SJSA1 (cell line): Measurements from ENCODE around the gene BMP2. TPM values are rescaled to one million over a fixed set of nuclear protein-coding genes. Genes with fewer than 3 reads are reported as not detected.
A peak's percentile ranks its signal among the peaks of the same experiment; 100 is the strongest.

ENCODE experiments used
- DNase-seq, 2 experiments: peaks; one replicate each; pipeline ENCODE4 v3.0.0-alpha.2; 2015 to 2020; ENCODE audit warnings: low spot score in 2 of 2, low read depth in 1 of 2
- H3K27ac ChIP-seq: fragments of 250-450 bp; sonication (Bioruptor Pico); 2 replicates; pipeline ENCODE4 v1.5.1; 2020; ENCODE audit warnings: mild to moderate bottlenecking, moderate library complexity
- H3K27me3 ChIP-seq: fragments of 250-450 bp; sonication (Bioruptor Pico); replicated peaks from 2 replicates; pipeline ENCODE4 v1.5.1; 2020; ENCODE audit warnings: mild to moderate bottlenecking, moderate library complexity
- H3K36me3 ChIP-seq: fragments of 250-450 bp; sonication (Bioruptor Pico); 2 replicates; pipeline ENCODE4 v1.5.1; 2020; ENCODE audit warnings: mild to moderate bottlenecking
- H3K4me1 ChIP-seq: fragments of 250-450 bp; sonication (Bioruptor Pico); replicated peaks from 2 replicates; pipeline ENCODE4 v1.6.1; 2021; ENCODE audit warnings: mild to moderate bottlenecking
- H3K4me3 ChIP-seq: fragments of 250-450 bp; sonication (Bioruptor Pico); 2 replicates; pipeline ENCODE4 v1.5.1; 2020; ENCODE audit warnings: mild to moderate bottlenecking
- H3K9me3 ChIP-seq: fragments of 250-450 bp; sonication (Bioruptor Pico); replicated peaks from 2 replicates; pipeline ENCODE4 v1.5.1; 2020; ENCODE audit warnings: mild to moderate bottlenecking
- total RNA-seq: library from RNA; depleted of rRNA; stranded (reverse); fragments of >200 nt; shearing (Covaris generic); gene quantifications from 2 replicates; pipeline ENCODE4 v1.2.3, GENCODE V29; 2014

BMP2 gene
- total RNA-seq, 1 experiment from 2014 or later, result 9.7 TPM

DNA sequence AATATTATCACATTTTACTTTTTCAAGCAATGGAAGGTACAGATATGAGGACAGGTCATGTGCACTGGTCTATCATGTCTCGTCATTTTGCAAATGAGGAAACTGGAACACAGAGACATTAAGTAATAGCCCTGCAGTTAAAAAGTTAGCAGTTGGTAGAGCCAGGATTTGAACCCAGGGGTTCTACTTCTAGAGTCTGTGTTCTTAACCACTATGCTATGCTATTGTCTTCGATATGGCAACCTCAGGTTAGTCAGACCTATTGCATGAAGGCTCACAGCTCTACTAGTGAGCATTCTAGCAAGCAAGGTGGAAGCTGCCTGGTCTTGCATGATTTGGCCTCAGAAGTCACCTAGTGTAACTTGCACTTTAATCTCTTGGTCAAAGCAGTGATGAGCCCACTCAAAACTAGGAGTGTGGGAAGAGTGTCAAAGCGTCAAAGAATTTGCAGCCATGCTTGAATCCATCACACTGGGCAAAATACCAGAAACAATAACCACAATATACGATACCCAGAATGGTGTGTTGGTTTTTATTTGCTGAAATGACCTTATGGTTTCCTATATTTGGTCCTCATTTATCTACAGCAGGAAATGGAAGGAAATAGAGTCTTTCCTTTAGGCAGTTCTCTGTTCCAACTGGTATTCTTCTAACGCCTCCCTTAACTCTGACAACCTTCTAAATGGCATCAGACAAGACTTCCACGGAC, 20.4 kb upstream of the BMP2 start:
- no peaks in the 10 kb centered on the region for H3K4me1 ChIP-seq
- H3K36me3 ChIP-seq, result no peaks in the 10 kb centered on the region
- peak in 1 of 2 experiments; percentile 17 for DNase-seq
- H3K27me3 ChIP-seq, result peaks cover 13% of the 10 kb centered on the region; the same call in 1 of the 2 replicates
- no peak overlapping the region for H3K27ac ChIP-seq
- no peaks in the 10 kb centered on the region for H3K9me3 ChIP-seq
- H3K4me3 ChIP-seq, result no peak overlapping the region

DNA sequence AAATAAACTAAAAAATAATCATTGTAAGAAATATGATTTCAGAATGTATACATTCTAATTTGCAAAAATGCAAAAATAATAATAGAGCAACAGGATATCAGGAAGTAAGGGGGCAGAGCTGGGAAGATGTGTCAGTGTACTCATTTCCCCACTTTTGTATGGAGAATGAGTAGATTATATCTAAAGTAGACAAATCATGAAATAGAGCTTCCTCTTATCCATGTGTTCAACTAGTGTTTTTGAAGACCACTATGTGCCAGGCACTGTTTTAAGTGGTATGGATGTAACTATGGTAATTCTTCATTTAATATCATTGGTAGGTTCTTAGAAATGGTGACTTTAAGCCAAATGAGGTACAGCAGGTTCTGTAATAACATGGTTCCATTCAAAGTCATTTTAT, 17.0 kb upstream of the BMP2 start:
- peaks cover 13% of the 10 kb centered on the region; the same call in 1 of the 2 replicates for H3K27me3 ChIP-seq
- DNase-seq, result no peak
- H3K9me3 ChIP-seq, result no peaks in the 10 kb centered on the region
- no peak overlapping the region for H3K27ac ChIP-seq
- no peaks in the 10 kb centered on the region for H3K36me3 ChIP-seq
- no peaks in the 10 kb centered on the region for H3K4me1 ChIP-seq
- no peak overlapping the region for H3K4me3 ChIP-seq

DNA sequence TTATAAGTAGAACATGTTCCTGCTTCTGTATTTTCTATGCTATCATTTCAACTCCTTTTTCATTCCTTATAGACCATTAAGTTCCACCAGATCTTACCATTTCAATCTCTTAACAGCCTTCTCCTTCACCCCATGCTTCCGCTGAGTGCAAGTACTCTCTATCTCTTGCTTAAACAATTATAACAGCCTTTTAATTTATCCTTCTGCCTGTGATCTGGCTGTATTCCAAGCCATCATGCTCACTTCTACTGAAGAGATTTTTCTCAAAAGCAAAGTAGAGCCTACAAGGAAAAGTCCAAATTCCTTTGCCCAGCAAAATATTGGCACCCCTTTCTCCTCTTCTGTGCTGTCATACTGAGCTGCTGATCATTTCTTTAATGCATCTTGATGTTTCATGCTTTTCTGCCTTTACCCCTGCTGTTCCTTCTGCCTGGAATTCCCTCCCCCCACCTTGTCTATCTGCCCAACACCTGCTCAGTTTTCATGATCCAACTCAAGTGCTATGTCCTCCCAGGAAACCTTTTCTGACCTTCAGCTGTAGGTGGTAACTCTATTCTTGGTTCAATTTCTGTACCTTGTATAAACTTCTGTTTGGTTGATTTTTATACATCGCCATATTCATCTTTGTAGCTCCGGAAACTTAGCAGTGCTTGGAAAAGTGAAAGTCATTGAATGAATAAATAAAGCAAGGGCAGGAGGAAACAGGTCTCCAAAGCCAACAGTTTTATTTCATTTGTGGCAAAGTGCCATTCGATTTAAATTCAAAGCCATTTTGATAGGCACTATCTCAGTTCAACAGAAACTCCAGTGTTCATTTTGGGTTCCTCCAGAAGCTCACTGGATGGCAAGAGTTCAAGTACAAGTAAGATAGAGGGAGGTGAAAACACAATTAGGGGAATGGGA, 10.5 kb upstream of the BMP2 start:
- Histone ChIP-seq H3K9me3 (no peaks in the 10 kb centered on the region), H3K36me3 (no peaks in the 10 kb centered on the region), H3K27ac (no peak overlapping the region), H3K27me3 (0 out of 2 replicates have a peak, but pooled peaks cover 5% of the 10 kb centered on the region), H3K4me1 (no peaks in the 10 kb centered on the region), H3K4me3 (no peak overlapping the region)
- DNase-seq, result no peak

DNA sequence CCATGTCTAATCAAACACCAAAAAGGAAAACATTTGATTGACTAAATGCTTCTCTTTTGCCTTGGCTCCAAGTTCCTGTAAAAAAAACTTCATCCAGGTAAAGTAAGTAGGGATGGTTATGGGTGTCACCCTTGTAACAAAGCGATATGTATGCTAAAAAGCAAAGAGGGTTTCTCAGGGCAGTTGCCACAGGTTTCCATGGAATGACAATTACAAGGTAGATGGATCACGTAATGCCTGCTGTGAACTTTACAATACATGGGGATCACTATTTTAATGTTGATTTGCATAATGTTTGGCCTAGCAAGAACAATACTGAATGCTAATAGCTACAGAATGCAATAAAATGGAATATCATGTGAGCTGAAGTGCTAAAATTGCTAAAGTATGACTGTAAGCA, 2.9 kb upstream of the BMP2 start:
- Histone ChIP-seq H3K9me3 (peaks cover 2% of the 10 kb centered on the region; the same call in 1 of the 2 replicates), H3K4me1 (peaks cover 12% of the 10 kb centered on the region), H3K36me3 (peaks cover 5% of the 10 kb centered on the region; the same call in 1 of the 2 replicates), H3K27me3 (no peaks in the 10 kb centered on the region; the same call in 1 of the 2 replicates), H3K27ac (no peak overlapping the region), H3K4me3 (no peak overlapping the region)
- no peak for DNase-seq

DNA sequence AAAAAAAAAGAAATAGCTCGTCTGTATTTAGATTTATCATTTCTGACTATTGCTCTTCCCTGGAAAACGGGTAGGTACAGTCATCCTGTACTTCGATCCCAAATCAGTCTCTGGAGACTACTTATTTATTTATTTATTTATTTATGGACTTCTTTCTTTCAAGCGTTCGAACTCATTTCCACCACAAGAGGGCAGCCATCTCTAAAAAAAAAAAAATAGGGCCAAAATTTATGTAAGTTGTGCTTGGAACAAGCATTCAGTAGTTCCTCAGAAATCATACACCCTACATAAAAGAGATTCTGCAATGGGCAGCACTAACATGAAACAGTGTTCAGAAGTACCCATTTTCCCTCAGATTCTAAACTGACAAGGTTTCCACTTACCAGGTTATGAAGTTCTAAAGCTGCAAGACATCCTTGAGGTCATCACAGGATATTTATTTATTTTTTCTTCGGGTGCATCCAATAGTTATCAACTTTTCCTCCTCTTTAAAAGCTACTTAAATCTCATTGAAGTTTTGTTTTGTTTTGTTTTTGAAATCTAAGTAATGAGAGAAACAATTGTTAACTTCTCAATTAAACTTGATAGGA, 1.9 kb upstream of the BMP2 start:
- peaks cover 21% of the 10 kb centered on the region for H3K4me1 ChIP-seq
- DNase-seq, result peak in 1 of 2 experiments; percentile 66

DNA sequence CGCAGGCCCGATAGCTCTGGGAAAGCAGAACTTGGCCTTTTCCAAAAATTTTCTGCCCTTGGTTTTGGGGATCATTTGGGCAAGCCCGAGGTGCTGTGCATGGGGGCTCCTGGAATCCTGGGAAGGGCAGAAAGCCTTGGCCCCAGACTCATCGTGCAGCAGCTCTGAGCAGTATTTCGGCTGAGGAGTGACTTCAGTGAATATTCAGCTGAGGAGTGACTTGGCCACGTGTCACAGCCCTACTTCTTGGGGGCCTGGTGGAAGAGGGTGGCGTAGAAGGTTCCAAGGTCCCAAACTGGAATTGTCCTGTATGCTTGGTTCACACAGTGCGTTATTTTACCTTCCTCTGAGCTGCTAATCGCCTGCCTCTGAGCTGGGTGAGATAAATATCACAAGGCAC, 1.1 kb upstream of the BMP2 start:
- Histone ChIP-seq H3K4me3 (no peak overlapping the region), H3K27me3 (no peaks in the 10 kb centered on the region; the same call in 1 of the 2 replicates)
- no peak for DNase-seq

More for the DNA sequence above, 1.9 kb upstream of the BMP2 start:
- Histone ChIP-seq H3K27me3 (no peaks in the 10 kb centered on the region; the same call in 1 of the 2 replicates), H3K9me3 (peaks cover 4% of the 10 kb centered on the region; the same call in 1 of the 2 replicates), H3K4me3 (no peak overlapping the region), H3K27ac (no peak overlapping the region), H3K36me3 (peaks cover 5% of the 10 kb centered on the region; the same call in 1 of the 2 replicates)

DNA sequence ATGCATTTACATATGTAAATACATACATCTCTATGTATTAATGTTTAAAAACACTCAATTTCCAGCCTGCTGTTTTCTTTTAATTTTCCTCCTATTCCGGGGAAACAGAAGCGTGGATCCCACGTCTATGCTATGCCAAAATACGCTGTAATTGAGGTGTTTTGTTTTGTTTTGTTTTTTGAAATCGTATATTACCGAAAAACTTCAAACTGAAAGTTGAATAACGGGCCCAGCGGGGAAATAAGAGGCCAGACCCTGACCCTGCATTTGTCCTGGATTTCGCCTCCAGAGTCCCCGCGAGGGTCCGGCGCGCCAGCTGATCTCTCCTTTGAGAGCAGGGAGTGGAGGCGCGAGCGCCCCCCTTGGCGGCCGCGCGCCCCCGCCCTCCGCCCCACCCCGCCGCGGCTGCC, 355 bp upstream of the BMP2 start:
- H3K4me1 ChIP-seq, result peaks cover 21% of the 10 kb centered on the region
- DNase-seq, result peak in 1 of 2 experiments; percentile 27

More for the DNA sequence above, 1.1 kb upstream of the BMP2 start:
- Histone ChIP-seq H3K36me3 (peaks cover 5% of the 10 kb centered on the region; the same call in 1 of the 2 replicates), H3K4me1 (peaks cover 21% of the 10 kb centered on the region), H3K9me3 (peaks cover 4% of the 10 kb centered on the region; the same call in 1 of the 2 replicates), H3K27ac (no peak overlapping the region)

DNA sequence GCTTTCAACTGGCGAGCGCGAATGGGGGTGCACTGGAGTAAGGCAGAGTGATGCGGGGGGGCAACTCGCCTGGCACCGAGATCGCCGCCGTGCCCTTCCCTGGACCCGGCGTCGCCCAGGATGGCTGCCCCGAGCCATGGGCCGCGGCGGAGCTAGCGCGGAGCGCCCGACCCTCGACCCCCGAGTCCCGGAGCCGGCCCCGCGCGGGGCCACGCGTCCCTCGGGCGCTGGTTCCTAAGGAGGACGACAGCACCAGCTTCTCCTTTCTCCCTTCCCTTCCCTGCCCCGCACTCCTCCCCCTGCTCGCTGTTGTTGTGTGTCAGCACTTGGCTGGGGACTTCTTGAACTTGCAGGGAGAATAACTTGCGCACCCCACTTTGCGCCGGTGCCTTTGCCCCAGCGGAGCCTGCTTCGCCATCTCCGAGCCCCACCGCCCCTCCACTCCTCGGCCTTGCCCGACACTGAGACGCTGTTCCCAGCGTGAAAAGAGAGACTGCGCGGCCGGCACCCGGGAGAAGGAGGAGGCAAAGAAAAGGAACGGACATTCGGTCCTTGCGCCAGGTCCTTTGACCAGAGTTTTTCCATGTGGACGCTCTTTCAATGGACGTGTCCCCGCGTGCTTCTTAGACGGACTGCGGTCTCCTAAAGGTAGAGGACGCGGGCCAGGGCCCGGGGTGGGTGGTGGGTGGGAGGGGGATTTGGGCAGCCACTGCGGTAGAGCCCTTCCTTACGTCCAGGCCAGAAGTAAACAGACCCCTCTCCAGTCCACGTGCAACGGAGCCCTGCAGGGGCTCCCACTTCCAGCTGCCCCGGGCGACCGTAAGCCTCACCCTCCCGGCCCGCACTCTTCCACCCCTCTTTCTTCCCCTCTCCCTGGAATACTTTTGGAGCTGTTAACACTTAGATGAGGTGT, 998 bp downstream of the BMP2 start:
- DNase-seq, result peak; percentile 42 to 60
- H3K36me3 ChIP-seq, result peaks cover 5% of the 10 kb centered on the region; the same call in 1 of the 2 replicates

More for the DNA sequence above, 355 bp upstream of the BMP2 start:
- no peak overlapping the region for H3K27ac ChIP-seq
- H3K4me3 ChIP-seq, result peak overlapping the region; percentile 83
- H3K9me3 ChIP-seq, result peaks cover 4% of the 10 kb centered on the region; the same call in 1 of the 2 replicates
- peaks cover 5% of the 10 kb centered on the region; the same call in 1 of the 2 replicates for H3K36me3 ChIP-seq
- H3K27me3 ChIP-seq, result no peaks in the 10 kb centered on the region; the same call in 1 of the 2 replicates

DNA sequence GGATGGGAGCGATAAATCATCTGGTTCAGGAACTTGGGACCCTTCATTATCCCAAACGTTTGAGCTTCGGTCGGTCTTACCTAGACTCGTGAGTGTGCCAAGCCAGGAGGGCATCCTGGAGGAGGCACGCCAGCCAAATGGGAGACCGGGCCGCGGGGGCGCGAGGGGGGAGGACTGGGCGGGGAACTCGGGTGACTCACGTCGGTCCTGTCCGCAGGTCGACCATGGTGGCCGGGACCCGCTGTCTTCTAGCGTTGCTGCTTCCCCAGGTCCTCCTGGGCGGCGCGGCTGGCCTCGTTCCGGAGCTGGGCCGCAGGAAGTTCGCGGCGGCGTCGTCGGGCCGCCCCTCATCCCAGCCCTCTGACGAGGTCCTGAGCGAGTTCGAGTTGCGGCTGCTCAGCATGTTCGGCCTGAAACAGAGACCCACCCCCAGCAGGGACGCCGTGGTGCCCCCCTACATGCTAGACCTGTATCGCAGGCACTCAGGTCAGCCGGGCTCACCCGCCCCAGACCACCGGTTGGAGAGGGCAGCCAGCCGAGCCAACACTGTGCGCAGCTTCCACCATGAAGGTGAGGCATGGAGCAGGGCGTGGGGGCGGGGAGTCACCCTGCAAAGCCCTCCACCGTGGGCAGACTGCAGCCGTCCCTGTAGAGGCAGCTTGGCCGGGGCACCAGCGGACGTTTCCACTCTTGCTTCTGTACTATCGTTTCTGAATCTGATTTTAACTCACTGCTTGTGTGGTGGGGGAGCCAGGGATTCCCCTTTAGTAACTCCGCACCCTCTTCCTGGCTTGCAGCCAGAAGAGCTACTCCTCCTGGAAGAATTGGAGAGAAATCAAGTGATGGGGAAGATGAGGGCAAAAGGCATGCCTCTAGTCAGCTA, 2.7 kb downstream of the BMP2 start:
- DNase-seq, result peak; percentile 6 to 57
- Histone ChIP-seq H3K27me3 (no peaks in the 10 kb centered on the region; the same call in 1 of the 2 replicates), H3K4me1 (peaks cover 21% of the 10 kb centered on the region), H3K4me3 (peak overlapping the region; percentile 83), H3K36me3 (peaks cover 5% of the 10 kb centered on the region; the same call in 1 of the 2 replicates), H3K9me3 (peaks cover 4% of the 10 kb centered on the region; the same call in 1 of the 2 replicates), H3K27ac (no peak overlapping the region)

More for the DNA sequence above, 998 bp downstream of the BMP2 start:
- no peak overlapping the region for H3K27ac ChIP-seq
- H3K9me3 ChIP-seq, result peaks cover 4% of the 10 kb centered on the region; the same call in 1 of the 2 replicates
- no peaks in the 10 kb centered on the region; the same call in 1 of the 2 replicates for H3K27me3 ChIP-seq
- peaks cover 21% of the 10 kb centered on the region for H3K4me1 ChIP-seq
- H3K4me3 ChIP-seq, result peak overlapping the region; percentile 83

DNA sequence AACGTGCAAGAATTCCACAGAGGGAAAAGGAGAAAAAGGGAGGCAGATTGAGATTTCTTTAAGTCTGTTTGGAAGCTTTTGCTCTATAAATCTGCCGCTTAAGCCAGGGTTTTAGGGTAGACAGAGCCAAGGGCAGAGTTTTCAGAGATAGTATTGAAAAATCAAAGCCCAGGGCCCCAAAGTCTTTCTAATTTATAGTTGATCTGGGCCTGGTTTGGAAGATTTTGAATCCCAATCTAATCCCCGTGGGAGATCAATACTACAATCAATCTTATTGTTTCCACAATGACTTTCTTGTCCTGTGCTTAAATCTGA, 3.3 kb downstream of the BMP2 start:
- Histone ChIP-seq H3K27me3 (no peaks in the 10 kb centered on the region; the same call in 1 of the 2 replicates), H3K36me3 (peaks cover 5% of the 10 kb centered on the region; the same call in 1 of the 2 replicates), H3K4me3 (no peak overlapping the region), H3K9me3 (peaks cover 4% of the 10 kb centered on the region; the same call in 1 of the 2 replicates), H3K4me1 (peaks cover 21% of the 10 kb centered on the region), H3K27ac (no peak overlapping the region)
- no peak for DNase-seq

DNA sequence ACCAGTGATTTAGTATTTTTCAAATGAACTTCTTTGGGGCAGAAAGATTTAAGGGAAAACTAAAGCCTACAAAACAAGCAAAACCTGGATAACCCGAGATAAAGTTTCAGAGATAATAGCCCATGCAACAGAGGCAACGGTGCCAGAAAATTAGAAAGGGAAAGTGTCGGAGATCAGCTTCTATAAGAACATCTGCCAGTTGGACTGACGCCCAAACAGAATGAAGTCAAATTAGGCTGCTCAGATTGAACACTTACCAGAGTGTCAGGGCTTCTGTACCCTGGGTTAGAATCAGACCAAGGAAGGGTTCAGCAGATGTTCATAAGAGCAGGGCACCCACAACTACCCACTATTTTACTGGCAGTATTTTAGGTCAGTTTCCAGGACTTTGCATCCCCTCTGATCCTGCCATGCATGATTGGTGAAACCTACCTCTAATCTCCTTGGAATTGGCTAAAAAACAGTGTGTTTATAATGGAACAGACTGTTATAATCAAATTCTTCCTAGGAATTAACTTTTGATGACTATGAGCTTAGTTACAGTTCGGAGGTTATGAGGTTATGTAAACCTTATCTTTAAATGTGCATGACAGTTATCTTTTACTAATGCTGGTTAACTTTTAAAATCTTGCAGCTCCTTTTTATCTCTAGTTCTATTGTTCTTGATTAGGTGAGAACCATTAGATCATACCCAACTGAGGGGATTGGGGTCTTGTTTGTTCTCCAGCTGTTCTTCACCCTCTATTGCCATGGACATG, 13.1 kb downstream of the BMP2 start:
- H3K27ac ChIP-seq, result no peak overlapping the region
- no peaks in the 10 kb centered on the region for H3K4me1 ChIP-seq
- no peak overlapping the region for H3K4me3 ChIP-seq
- no peak for DNase-seq
- no peaks in the 10 kb centered on the region for H3K9me3 ChIP-seq
- no peaks in the 10 kb centered on the region for H3K27me3 ChIP-seq
- no peaks in the 10 kb centered on the region; the same call in 1 of the 2 replicates for H3K36me3 ChIP-seq
